CD8-positive, alpha-beta memory T cell (primary cell): ENCODE data around the gene DACT2. TPM values are rescaled to one million over a fixed set of nuclear protein-coding genes. Genes with fewer than 3 reads are reported as not detected.

Source experiments
- CTCF ChIA-PET: fragments of 350-600 bp; sonication (Branson Sonifier 250); formaldehyde crosslinking; loops from one replicate; lab custom pipeline; 2021; ENCODE audit warnings: antibody characterized with exemption; lab: Charles Lee
- POLR2A ChIA-PET: fragments of 350-600 bp; sonication (Branson Sonifier 250); formaldehyde crosslinking; loops from one replicate; lab custom pipeline; 2021; ENCODE audit warnings: antibody characterized with exemption; lab: Charles Lee
- DNase-seq, 5 donors: peaks; one replicate each; pipeline versions ENCODE4 v3.0.0 to v3.0.0-alpha.2; 2020 to 2022; ENCODE audit warnings: mixed read lengths in 1 of 5
- H3K27ac ChIP-seq: one replicate; pipeline ENCODE4 v1.7.0; 2013; ENCODE audit warnings: low read depth, mild to moderate bottlenecking, low read length, moderate library complexity
- H3K27me3 ChIP-seq: 2 replicates; pipeline ENCODE4 v1.7.0; 2013; ENCODE audit warnings: low read length, mild to moderate bottlenecking; ENCODE audit not compliant: insufficient read depth, poor library complexity, severe bottlenecking
- H3K36me3 ChIP-seq: 2 replicates; pipeline ENCODE4 v1.7.0; 2013; ENCODE audit warnings: mild to moderate bottlenecking, low read length, moderate library complexity; ENCODE audit not compliant: insufficient read depth
- H3K4me1 ChIP-seq: 2 replicates; pipeline ENCODE4 v1.7.0; 2013; ENCODE audit warnings: mild to moderate bottlenecking, low read length, moderate library complexity; ENCODE audit not compliant: insufficient read depth
- H3K4me3 ChIP-seq: 2 replicates; pipeline ENCODE4 v1.7.0; 2013; ENCODE audit warnings: mild to moderate bottlenecking, low read length
- H3K9me3 ChIP-seq: 2 replicates; pipeline ENCODE4 v1.7.0; 2013; ENCODE audit warnings: mild to moderate bottlenecking, low read length
- H3K27ac Mint-ChIP-seq, 8 donors: one replicate each; pipeline ENCODE4 v1.8.0; 2020 to 2021; ENCODE audit warnings: mixed read lengths in 8 of 8, mild to moderate bottlenecking in 6 of 8, inconsistent platforms in 3 of 8, moderate library complexity in 3 of 8
- H3K27me3 Mint-ChIP-seq, 2 donors: one replicate each; pipeline ENCODE4 v1.8.0; 2020 to 2021; ENCODE audit warnings: mixed read lengths in 2 of 2, mild to moderate bottlenecking in 1 of 2, moderate library complexity in 1 of 2
- H3K36me3 Mint-ChIP-seq, 3 donors: one replicate each; pipeline ENCODE4 v1.8.0; 2020 to 2021; ENCODE audit warnings: mixed read lengths in 3 of 3, inconsistent platforms in 1 of 3, mild to moderate bottlenecking in 1 of 3
- H3K4me1 Mint-ChIP-seq, 3 donors: one replicate each; pipeline ENCODE4 v1.8.0; 2020 to 2021; ENCODE audit warnings: mixed read lengths in 3 of 3, inconsistent platforms in 1 of 3, mild to moderate bottlenecking in 1 of 3
- H3K4me3 Mint-ChIP-seq, 7 donors: one replicate each; pipeline ENCODE4 v1.8.0; 2020 to 2021; ENCODE audit warnings: mixed read lengths in 7 of 7, mild to moderate bottlenecking in 6 of 7, moderate library complexity in 4 of 7, inconsistent platforms in 2 of 7
- H3K9me3 Mint-ChIP-seq, 5 donors: one replicate each; pipeline ENCODE4 v1.8.0; 2020 to 2022; ENCODE audit warnings: mixed read lengths in 5 of 5, mild to moderate bottlenecking in 3 of 5, moderate library complexity in 2 of 5, inconsistent platforms in 1 of 5
- polyA plus RNA-seq: library from polyadenylated mRNA; unstranded; fragments of 300-500 nt; fragmentation: Illumina TruSeq; gene quantifications from one replicate; pipeline ENCODE4 v1.2.3, GENCODE V29; 2021
- total RNA-seq, 2 experiments: library from RNA; stranded (reverse); gene quantifications; one replicate each; pipeline ENCODE4 v1.2.3, GENCODE V29; 2021

DACT2 gene
- total and polyA plus RNA-seq, 3 experiments from 2014 or later, result not detected

DNA sequence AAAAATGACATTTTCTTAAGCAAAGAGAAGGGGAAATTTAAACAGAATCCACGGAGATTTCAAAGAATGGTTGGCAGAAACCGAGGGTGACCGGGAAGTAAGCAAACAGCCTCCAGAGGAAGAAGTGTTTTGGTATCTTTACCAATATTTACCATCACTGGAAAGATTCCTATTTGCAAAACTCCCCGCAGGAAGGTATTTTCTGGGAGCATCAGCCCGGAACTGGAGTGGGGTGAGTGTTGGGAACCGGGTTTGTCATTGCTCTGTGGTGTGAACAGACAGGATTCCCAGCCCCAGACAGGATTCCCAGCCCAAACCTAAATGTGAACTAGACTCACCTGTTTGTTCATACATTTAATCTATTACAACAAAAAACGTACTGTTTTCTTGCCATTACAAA, 19.2 kb upstream of the DACT2 start:
- H3K4me1 Mint-ChIP-seq, result no peaks in the 10 kb centered on the region
- no peaks in the 10 kb centered on the region for H3K4me1 ChIP-seq
- H3K36me3 Mint-ChIP-seq, result no peaks in the 10 kb centered on the region
- no peaks in the 10 kb centered on the region for H3K36me3 ChIP-seq
- ChIA-PET POLR2A (no interaction called here), CTCF (no interaction called here)
- no peaks in the 10 kb centered on the region for H3K9me3 ChIP-seq
- peaks cover 0 to 3% (median 0%) of the 10 kb centered on the region in 5 donors for H3K9me3 Mint-ChIP-seq
- H3K27ac ChIP-seq, result no peak overlapping the region
- peaks cover 3% of the 10 kb centered on the region in 2 donors for H3K27me3 Mint-ChIP-seq
- no peaks in the 10 kb centered on the region for H3K27me3 ChIP-seq
- no peak overlapping the region for H3K27ac Mint-ChIP-seq
- no peak for DNase-seq
- H3K4me3 ChIP-seq, result no peak overlapping the region
- no peak overlapping the region for H3K4me3 Mint-ChIP-seq

DNA sequence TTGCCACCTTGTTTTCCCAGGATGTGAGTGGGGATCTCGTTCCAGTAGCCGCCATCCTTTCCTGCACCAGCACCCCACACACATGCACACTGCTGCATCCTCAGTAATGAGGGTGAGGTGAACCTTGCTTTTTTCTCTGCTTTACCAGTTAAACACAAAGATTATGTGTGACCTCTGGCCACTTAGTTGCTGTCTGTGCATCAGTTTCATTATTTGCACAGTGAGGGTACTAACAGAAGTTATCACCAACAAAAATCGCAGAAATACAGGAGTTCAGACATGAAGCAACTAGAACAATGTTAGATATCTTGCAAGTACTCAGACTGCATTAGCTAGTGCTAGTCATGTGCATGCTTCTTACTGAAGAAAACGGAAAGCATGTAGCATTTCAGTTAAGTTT, 17.4 kb upstream of the DACT2 start:
- ChIA-PET CTCF (no interaction called here), POLR2A (no interaction called here)
- H3K27me3 ChIP-seq, result no peaks in the 10 kb centered on the region
- no peaks in the 10 kb centered on the region for H3K4me1 ChIP-seq
- no peak for DNase-seq
- no peaks in the 10 kb centered on the region for H3K36me3 Mint-ChIP-seq
- peaks cover 0 to 9% of the 10 kb centered on the region in 2 donors for H3K27me3 Mint-ChIP-seq
- no peaks in the 10 kb centered on the region for H3K9me3 ChIP-seq
- H3K36me3 ChIP-seq, result no peaks in the 10 kb centered on the region
- peak overlapping the region in 1 of 8 donors; percentile 66 for H3K27ac Mint-ChIP-seq
- no peak overlapping the region for H3K27ac ChIP-seq
- no peaks in the 10 kb centered on the region for H3K4me1 Mint-ChIP-seq
- H3K4me3 Mint-ChIP-seq, result no peak overlapping the region
- H3K4me3 ChIP-seq, result no peak overlapping the region
- peaks cover 0 to 2% (median 0%) of the 10 kb centered on the region in 5 donors for H3K9me3 Mint-ChIP-seq

DNA sequence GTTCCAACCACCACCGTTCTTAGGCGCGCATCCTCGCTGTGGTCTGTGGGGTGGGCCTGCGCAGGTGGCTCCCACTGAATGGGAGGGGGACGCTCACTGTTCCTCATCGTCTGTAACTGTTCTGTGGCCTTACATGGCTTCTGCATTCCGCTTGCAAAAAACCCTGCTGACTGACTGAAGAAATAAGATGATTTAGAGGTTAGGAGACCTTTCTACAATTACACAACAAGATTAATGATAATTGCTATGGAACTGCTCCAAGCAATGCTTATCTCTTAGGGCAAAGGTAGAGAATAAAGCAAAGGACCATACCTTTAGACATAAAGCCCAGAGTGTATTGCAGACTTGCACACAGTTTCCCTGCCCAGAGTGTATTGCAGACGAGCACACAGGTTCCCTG, 14.4 kb upstream of the DACT2 start:
- no peak overlapping the region for H3K27ac ChIP-seq
- no peaks in the 10 kb centered on the region for H3K27me3 ChIP-seq
- H3K36me3 ChIP-seq, result no peaks in the 10 kb centered on the region
- no peaks in the 10 kb centered on the region for H3K9me3 ChIP-seq
- ChIA-PET CTCF (interaction anchor here (1.4 kb wide), 1 partner anchor 37 kb away, joined by 3 read pairs; no protein-coding TSS in a partner anchor), POLR2A (no interaction called here)
- Mint-ChIP-seq H3K4me3 (no peak overlapping the region), H3K27me3 (peaks cover 13 to 16% of the 10 kb centered on the region in 2 donors), H3K9me3 (peaks cover 0 to 5% (median 0%) of the 10 kb centered on the region in 5 donors), H3K27ac (no peak overlapping the region), H3K4me1 (no peaks in the 10 kb centered on the region), H3K36me3 (no peaks in the 10 kb centered on the region)
- no peak overlapping the region for H3K4me3 ChIP-seq
- H3K4me1 ChIP-seq, result no peaks in the 10 kb centered on the region
- no peak for DNase-seq

DNA sequence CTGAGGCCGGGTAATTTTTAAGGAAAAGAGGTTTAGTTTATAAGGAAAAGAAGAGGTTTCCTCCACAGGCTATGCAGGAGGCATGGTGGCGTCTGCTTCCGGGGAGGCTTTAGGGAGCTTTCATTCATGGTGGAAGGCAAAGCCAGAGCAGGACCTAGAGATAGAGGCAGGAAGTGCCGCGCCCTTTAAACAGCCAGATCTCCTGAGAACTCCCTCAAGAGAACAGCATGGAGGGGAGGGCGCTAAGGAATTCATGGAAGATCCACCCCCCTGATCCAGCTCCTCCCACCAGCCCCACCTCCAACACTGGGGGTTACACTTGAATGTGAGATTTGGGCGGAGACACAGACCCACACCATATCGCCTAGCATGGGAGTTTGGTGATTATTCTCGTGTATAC, 13.9 kb upstream of the DACT2 start:
- H3K4me3 ChIP-seq, result no peak overlapping the region
- Mint-ChIP-seq H3K4me1 (no peaks in the 10 kb centered on the region), H3K4me3 (no peak overlapping the region), H3K27me3 (peaks cover 14 to 16% of the 10 kb centered on the region in 2 donors), H3K27ac (no peak overlapping the region), H3K9me3 (peaks cover 0 to 5% (median 0%) of the 10 kb centered on the region in 5 donors), H3K36me3 (no peaks in the 10 kb centered on the region)
- no peaks in the 10 kb centered on the region for H3K4me1 ChIP-seq
- H3K27ac ChIP-seq, result no peak overlapping the region
- CTCF ChIA-PET, result interaction anchor here (1.4 kb wide), 1 partner anchor 37 kb away, joined by 3 read pairs; no protein-coding TSS in a partner anchor
- no peaks in the 10 kb centered on the region for H3K27me3 ChIP-seq
- no peak for DNase-seq
- POLR2A ChIA-PET, result no interaction called here
- no peaks in the 10 kb centered on the region for H3K36me3 ChIP-seq
- H3K9me3 ChIP-seq, result no peaks in the 10 kb centered on the region

DNA sequence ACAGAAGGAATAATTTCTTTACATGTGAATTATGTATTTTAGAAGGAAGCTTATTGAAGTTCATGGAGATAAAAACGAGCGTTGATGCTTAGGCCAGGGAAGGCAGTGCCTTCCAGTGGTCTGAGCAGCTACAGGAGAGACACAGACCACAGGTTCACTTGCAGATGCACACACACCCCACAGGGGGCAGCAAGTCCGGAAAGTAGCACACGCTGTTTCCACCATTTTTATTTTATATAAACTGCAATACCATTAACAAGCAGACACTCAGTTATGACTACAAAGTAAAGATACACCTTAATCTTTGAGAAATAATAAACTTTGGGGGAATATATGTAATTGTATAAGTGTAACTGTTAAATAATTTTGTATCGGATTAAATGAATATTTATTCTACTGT, 13.5 kb upstream of the DACT2 start:
- Histone ChIP-seq H3K4me1 (no peaks in the 10 kb centered on the region), H3K4me3 (no peak overlapping the region), H3K9me3 (no peaks in the 10 kb centered on the region), H3K36me3 (no peaks in the 10 kb centered on the region), H3K27me3 (no peaks in the 10 kb centered on the region), H3K27ac (no peak overlapping the region)
- H3K36me3 Mint-ChIP-seq, result no peaks in the 10 kb centered on the region
- H3K27ac Mint-ChIP-seq, result no peak overlapping the region
- H3K4me3 Mint-ChIP-seq, result no peak overlapping the region
- CTCF ChIA-PET, result interaction anchor here (1.4 kb wide), 1 partner anchor 38 kb away, joined by 3 read pairs; no protein-coding TSS in a partner anchor
- no peak for DNase-seq
- H3K27me3 Mint-ChIP-seq, result peaks cover 14 to 17% of the 10 kb centered on the region in 2 donors
- H3K9me3 Mint-ChIP-seq, result peaks cover 0 to 5% (median 0%) of the 10 kb centered on the region in 5 donors
- POLR2A ChIA-PET, result no interaction called here
- no peaks in the 10 kb centered on the region for H3K4me1 Mint-ChIP-seq

DNA sequence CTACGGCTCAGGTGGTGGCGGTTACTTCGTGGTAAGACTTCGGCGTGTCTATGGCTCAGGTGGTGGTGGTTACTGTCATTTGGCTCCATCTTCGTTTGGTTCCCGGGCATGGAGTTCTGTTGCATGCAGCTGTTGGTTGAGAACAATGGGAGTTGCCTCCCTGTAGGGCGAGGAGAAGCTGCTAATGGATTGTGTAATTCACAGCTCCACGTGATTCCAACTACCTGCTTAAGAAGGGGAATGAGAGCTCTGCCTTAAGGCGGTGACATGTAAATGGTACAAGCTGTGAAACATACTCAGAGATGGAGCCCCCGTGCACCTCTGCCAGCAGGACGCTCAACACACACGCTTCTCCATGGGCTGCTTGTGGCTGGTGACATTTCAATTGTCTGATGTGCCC, 12.4 kb upstream of the DACT2 start:
- peaks cover 0 to 5% (median 0%) of the 10 kb centered on the region in 5 donors for H3K9me3 Mint-ChIP-seq
- no peaks in the 10 kb centered on the region for H3K9me3 ChIP-seq
- no peaks in the 10 kb centered on the region for H3K4me1 Mint-ChIP-seq

DNA sequence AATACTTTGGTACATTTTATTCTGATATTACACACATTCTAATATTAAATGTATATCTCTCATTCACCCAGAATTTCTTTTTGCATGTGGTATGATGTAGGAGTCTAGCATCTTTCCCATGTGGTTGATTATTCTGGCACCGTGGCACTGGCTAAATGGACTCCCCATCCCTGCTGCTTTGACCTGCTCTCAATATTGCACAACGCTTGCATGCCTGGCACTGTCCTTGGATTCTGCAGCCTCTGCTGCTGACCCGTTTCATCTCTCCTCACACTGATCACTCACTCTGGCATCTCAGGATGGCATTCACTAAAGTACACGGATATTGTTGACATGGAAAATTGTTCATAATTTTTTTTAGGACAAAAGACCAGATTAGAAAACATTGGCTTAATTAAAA, 11.5 kb upstream of the DACT2 start:
- H3K27me3 Mint-ChIP-seq, result peaks cover 20 to 35% of the 10 kb centered on the region in 2 donors
- Histone ChIP-seq H3K4me3 (no peak overlapping the region), H3K9me3 (no peaks in the 10 kb centered on the region), H3K4me1 (no peaks in the 10 kb centered on the region), H3K27ac (no peak overlapping the region), H3K27me3 (no peaks in the 10 kb centered on the region), H3K36me3 (no peaks in the 10 kb centered on the region)
- no peaks in the 10 kb centered on the region for H3K36me3 Mint-ChIP-seq
- no peaks in the 10 kb centered on the region for H3K4me1 Mint-ChIP-seq
- no peak overlapping the region for H3K27ac Mint-ChIP-seq
- POLR2A ChIA-PET, result no interaction called here
- no peak for DNase-seq
- peaks cover 0 to 5% (median 0%) of the 10 kb centered on the region in 5 donors for H3K9me3 Mint-ChIP-seq
- CTCF ChIA-PET, result no interaction called here
- H3K4me3 Mint-ChIP-seq, result no peak overlapping the region

More for the DNA sequence above, 12.4 kb upstream of the DACT2 start:
- ChIA-PET CTCF (no interaction called here), POLR2A (no interaction called here)
- no peak overlapping the region for H3K4me3 Mint-ChIP-seq
- H3K4me3 ChIP-seq, result no peak overlapping the region
- no peaks in the 10 kb centered on the region for H3K27me3 ChIP-seq
- no peaks in the 10 kb centered on the region for H3K36me3 Mint-ChIP-seq
- no peak for DNase-seq
- no peak overlapping the region for H3K27ac Mint-ChIP-seq
- H3K27ac ChIP-seq, result no peak overlapping the region
- H3K36me3 ChIP-seq, result no peaks in the 10 kb centered on the region
- H3K27me3 Mint-ChIP-seq, result peaks cover 15 to 25% of the 10 kb centered on the region in 2 donors
- H3K4me1 ChIP-seq, result no peaks in the 10 kb centered on the region

DNA sequence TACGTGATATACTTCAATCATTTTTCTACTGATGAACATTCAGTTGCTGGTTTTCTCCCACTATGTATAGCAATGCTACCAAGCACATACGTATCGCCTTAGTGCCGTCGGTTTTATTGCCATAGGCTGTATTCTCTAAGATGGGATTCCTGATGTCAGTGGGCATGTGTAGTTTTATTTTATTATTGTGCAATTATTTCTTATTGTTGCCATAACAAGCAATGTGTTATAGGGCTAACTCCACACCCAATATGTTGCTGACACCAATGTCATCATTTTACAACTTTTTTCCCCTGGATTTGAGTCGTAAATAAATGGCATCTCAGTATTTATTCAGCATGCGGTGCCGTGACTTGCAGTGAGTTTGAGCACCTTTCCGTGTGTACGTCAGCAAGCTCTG, 10.8 kb upstream of the DACT2 start:
- POLR2A ChIA-PET, result no interaction called here
- no peak overlapping the region for H3K4me3 Mint-ChIP-seq
- Histone ChIP-seq H3K9me3 (no peaks in the 10 kb centered on the region), H3K27ac (no peak overlapping the region), H3K36me3 (no peaks in the 10 kb centered on the region), H3K4me1 (no peaks in the 10 kb centered on the region), H3K4me3 (no peak overlapping the region), H3K27me3 (no peaks in the 10 kb centered on the region)
- H3K27ac Mint-ChIP-seq, result no peak overlapping the region
- CTCF ChIA-PET, result no interaction called here
- no peaks in the 10 kb centered on the region for H3K4me1 Mint-ChIP-seq
- DNase-seq, result no peak
- H3K9me3 Mint-ChIP-seq, result peaks cover 0 to 5% (median 0%) of the 10 kb centered on the region in 5 donors
- H3K27me3 Mint-ChIP-seq, result peaks cover 20 to 41% of the 10 kb centered on the region in 2 donors
- no peaks in the 10 kb centered on the region for H3K36me3 Mint-ChIP-seq
